ENCODE data around the gene ZFYVE27. TPM values are rescaled to one million over a fixed set of nuclear protein-coding genes. Genes with fewer than 3 reads are reported as not detected.

ZFYVE27 gene
- total and polyA plus RNA-seq, 10 of the 15 experiments (the other 5 are each of a cell fraction or from before 2014, with no cell fraction given) = 1.1 to 28.9 (median 21.4) TPM

DNA sequence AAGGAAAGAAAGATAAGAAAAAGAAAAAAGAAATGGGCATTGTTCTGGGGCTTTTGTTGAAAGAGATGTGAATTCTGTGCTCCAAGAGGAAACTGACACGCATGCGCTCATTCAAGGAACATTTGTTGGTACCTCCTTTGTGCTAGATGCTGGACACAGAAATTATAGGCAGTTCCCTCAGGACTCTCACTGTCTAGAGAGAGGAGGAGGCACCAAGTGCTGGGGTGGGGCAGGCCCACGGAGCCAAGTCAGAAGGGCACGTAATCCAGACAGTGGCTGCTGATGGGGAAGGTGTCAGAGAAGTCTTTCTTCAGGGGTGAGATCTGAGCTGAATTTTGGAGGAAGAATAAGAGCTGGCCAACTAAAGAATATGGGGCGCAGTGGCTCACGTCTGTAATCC, 2.9 kb upstream of the ZFYVE27 start:
- WGBS (ENCODE audit: insufficient coverage, insufficient replicate concordance, low lambda C conversion rate, missing lambda C conversion rate) = 88% methylated on average over 6 of the region's 6 CpGs
- Histone ChIP-seq H3K4me2 (ENCODE audit: control insufficient read depth, insufficient read depth) (no peak overlapping the region), H3K9ac (ENCODE audit: control insufficient read depth, insufficient read depth, low read length) (no peak overlapping the region), H2AFZ (ENCODE audit: control insufficient read depth, low read depth, low read length) (no peak overlapping the region), H3K27ac (ENCODE audit: control insufficient read depth, insufficient read depth) (no peak overlapping the region), H3K79me2 (ENCODE audit: control insufficient read depth, insufficient read depth, low read length) (peaks cover 22% of the 10 kb centered on the region), H3K9me3 (replicated peaks; ENCODE audit: control insufficient read depth, insufficient read depth, low read length) (no peaks in the 10 kb centered on the region; the same call in 2 of the 3 replicates), H3K4me1 (ENCODE audit: control insufficient read depth, insufficient read depth, low read length) (peaks cover 10% of the 10 kb centered on the region), H3K4me3 (no peak overlapping the region), H4K20me1 (ENCODE audit: control insufficient read depth, insufficient read depth) (no peaks in the 10 kb centered on the region), H3K27me3 (replicated peaks in 1 of 2; ENCODE audit: control insufficient read depth in 2 of 2, insufficient read depth in 2 of 2, low read length in 1 of 2) (no peaks in the 10 kb centered on the region), H3K36me3 (ENCODE audit: control insufficient read depth in 2 of 2, insufficient read depth in 2 of 2, low read length in 1 of 2) (peaks cover 0 to 3% of the 10 kb centered on the region in 2 experiments; a peak in 1 of 4 replicates)
- SMC1A ChIA-PET (ENCODE audit: uncharacterized antibody, unreplicated experiment) = interaction anchor here (0.6 to 4.5 kb wide), 5 partner anchors 25 to 58 kb away, joined by 3 to 24 read pairs (median 7); partner anchors contain the start of gene AVPI1
- DNase-seq (ENCODE audit: low read depth, low spot score) (no peak), FAIRE-seq (no peak), ATAC-seq (no peak)
- intact Hi-C loops (cut with micrococcal nuclease; ENCODE audit: unreplicated experiment) (no loop called here), in situ Hi-C loops (cut with MboI) (loop anchor here (5.0 kb wide), 1 partner anchor 57 kb away; no protein-coding TSS in a partner anchor)
- POLR2A ChIA-PET = interaction anchor here (0.6 to 0.8 kb wide), 3 partner anchors 28 to 387 kb away, joined by 3 to 5 read pairs (median 3); no protein-coding TSS in a partner anchor
- CTCF ChIA-PET = interaction anchor here (1.6 to 21.5 kb wide), 7 partner anchors 9 to 56 kb away, joined by 3 to 416 read pairs (median 26); partner anchors contain the start of genes AVPI1 and MARVELD1
- RAD21 ChIA-PET (ENCODE audit: unreplicated experiment) = interaction anchor here (0.7 to 2.3 kb wide), 5 partner anchors 29 to 58 kb away, joined by 3 to 7 read pairs (median 7); no protein-coding TSS in a partner anchor
- BruUV-seq (replicated peaks) = no TSS peak
- TF ChIP-seq SREBF1 (IDR thresholded peaks at IDR 0.05; ENCODE audit: low read length) (no peak), FOXM1 (IDR thresholded peaks at IDR 0.05; ENCODE audit: low read depth, low read length) (no peak), NKRF (conservative IDR thresholded peaks at IDR 0.05) (no peak), E2F4 (IDR thresholded peaks at IDR 0.05; ENCODE audit: low read depth, low read length) (no peak)
